Loucy (cell line): ENCODE measurements around the gene PRDM5.

Experiments
- EZH2phosphoT487 ChIP-seq: fragments of 200-600 bp; IDR thresholded peaks from 2 replicates; pipeline ENCODE4 v1.6.1; 2018; ENCODE audit warnings: antibody characterized with exemption, mild to moderate bottlenecking, moderate library complexity, borderline replicate concordance
- TF ChIP-seq, protein P1 (sequence below): fragments of 200-600 bp; sonication (generic); conservative IDR thresholded peaks from 2 replicates; pipeline ENCODE4 v1.5.1; 2014; ENCODE audit warnings: mild to moderate bottlenecking, antibody characterized with exemption, low read length

DNA sequence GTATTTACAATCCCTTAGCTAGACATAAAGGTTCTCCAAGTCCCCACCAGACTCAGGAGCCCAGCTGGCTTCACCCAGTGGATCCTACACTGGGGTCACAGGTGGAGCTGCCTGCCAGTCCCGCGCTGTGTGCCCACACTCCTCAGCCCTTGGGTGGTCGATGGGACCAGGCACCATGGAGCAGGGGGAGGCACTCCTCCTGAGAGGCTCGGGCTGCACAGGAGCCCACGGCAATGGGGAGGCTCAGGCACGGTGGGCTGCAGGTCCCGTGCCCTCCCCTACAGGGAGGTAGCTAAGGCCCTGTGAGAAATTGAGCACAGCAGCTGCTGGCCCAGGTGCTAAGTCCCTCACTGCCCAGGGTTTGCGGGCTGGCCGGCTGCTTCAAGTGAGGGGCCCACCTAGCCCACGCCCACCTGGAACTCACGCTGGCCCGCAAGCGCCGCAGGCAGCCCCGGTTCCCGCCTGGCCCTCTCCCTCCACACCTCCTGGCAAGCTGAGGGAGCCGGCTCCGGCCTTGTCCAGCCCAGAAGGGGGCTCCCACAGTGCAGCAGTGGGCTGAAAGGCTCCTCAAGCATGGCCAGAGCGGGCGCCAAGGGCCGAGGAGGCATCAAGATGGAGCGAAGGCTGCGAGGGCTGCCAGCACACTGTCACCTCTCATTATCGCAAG lies 113.9 kb downstream of the PRDM5 start:
- TF ChIP-seq, protein P1, sequence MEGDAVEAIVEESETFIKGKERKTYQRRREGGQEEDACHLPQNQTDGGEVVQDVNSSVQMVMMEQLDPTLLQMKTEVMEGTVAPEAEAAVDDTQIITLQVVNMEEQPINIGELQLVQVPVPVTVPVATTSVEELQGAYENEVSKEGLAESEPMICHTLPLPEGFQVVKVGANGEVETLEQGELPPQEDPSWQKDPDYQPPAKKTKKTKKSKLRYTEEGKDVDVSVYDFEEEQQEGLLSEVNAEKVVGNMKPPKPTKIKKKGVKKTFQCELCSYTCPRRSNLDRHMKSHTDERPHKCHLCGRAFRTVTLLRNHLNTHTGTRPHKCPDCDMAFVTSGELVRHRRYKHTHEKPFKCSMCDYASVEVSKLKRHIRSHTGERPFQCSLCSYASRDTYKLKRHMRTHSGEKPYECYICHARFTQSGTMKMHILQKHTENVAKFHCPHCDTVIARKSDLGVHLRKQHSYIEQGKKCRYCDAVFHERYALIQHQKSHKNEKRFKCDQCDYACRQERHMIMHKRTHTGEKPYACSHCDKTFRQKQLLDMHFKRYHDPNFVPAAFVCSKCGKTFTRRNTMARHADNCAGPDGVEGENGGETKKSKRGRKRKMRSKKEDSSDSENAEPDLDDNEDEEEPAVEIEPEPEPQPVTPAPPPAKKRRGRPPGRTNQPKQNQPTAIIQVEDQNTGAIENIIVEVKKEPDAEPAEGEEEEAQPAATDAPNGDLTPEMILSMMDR: no peak
- no peak for TF ChIP-seq EZH2phosphoT487
